Activated CD4-positive, alpha-beta T cell treated with anti-CD3 and anti-CD28 coated beads, Interleukin-2, amount 50 U/mL, for 1 hour (primary cell): ENCODE data around the gene SENP5.
"Not testable (repeated sequence)": the region's sequence is repeated elsewhere in the genome, so short reads cannot be mapped to it uniquely, and the experiment has no call there.

ENCODE experiments used
- DNase-seq: peaks from one replicate; pipeline ENCODE4 v3.0.0-alpha.2; 2020

SENP5 gene

DNA sequence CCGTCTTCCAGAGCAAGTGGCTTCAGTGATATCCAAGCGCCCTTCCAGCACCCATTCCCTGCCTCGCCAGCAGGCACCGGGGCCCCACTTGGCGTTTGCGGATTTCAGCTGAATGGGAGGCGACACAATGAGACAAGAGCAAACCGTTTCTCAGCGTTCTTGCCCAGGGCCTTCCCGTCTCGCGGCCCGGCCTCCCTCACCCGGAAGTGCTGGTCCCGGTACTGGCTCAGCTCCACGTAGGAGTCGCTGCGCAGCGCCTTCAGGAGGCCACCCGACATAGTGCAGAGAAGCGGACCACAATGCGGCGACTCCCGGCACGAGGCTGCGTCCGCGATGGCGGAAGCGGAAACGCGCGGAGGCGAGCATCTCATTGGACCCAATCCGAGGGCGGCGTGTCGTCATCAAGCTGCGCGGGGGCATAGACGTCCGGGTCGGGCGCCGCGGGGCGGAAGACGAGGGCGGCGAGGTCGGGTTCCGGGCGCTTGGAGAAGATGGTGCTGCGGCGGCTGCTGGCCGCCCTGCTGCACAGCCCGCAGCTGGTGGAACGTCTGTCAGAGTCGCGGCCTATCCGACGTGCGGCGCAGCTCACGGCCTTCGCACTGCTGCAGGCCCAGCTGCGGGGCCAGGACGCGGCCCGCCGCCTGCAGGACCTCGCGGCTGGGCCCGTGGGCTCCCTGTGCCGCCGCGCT lies 74.7 kb downstream of the SENP5 start, which contains the start of gene NCBP2:
Gene NCBP2 (minus strand): TSS at position 303 of the 689 bp plus-strand sequence. CDS start 25 bp downstream, at position 278.
- DNase-seq = peak; percentile 100

DNA sequence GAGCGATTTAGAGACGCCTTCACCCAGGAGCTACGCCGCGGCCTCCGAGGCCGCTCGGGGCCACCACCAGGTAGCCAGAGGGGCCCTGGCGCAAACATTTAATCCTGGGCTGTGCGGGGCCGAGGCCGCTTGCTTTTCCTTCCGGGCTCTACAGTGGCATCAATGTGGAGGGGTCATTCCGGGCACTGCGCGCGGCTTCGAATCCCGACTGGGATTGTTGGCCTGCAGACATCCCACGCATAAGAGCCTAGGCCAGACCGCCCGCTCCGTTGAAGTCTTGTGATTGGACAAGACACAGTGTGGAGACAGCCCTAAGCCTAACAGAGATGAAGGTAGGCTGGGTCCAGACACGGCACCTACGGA lies 75.2 kb downstream of the SENP5 start:
- DNase-seq = no peak

DNA sequence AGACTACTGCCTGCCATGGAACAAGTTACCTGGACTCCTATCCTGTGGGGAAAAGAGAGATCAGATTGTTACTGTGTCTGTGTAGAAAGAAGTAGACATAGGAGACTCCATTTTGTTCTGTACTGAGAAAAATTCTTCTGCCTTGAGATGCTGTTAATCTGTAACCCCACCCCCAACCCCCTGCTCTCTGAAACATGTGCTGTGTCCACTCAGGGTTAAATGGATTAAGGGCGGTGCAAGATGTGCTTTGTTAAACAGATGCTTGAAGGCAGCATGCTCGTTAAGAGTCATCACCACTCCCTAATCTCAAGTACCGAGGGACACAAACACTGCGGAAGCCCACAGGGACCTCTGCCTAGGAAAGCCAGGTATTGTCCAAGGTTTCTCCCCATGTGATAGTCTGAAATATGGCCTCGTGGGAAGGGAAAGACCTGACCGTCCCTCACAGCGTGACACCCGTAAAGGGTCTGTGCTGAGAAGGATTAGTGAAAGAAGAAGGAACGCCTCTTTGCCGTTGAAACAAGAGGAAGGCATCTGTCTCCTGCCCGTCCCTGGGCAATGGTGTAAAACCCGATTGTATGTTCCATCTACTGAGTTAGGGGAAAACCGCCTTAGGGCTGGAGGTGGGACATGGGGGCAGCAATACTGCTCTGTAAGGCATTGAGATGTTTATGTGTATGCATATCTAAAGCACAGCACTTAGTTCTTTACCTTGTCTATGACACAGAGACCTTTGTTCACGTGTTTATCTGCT lies 76.5 kb downstream of the SENP5 start:
- not testable (repeated sequence) for DNase-seq

DNA sequence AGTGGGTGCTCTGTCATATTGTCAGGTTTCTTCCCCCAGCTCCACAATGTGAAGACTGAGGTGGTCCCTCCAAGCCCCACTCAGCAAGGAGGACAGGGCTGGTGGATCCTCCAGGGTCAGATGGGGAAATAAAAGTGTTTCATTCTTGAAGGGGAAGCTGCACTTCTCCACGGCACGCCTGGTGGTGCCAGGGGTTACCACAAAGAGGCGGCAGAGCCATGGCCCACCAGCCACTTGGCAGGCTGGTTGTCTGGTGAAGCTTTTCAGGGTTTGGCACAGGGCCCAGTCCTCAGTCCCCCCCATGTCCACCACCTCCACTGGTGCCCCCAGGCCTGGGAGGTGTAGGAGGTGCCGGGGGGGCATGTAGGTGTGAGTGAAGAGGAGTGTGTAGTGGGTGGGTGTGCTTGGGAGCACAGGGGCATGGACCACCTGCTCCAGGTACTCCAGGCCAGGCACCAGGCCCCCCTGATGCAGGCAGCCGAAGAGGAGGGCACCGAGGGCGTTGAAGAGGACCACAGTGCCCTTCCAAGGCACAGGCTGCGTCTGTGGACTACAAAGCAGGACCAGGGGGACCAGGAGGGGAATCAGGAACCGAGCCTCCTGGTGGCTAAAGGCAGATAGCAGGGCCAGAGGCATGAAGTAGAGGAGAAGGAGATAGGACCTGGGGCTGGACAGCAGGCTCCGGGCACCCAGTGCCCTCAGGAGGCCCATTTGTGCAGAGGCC lies 79.6 kb downstream of the SENP5 start:
- DNase-seq = no peak

DNA sequence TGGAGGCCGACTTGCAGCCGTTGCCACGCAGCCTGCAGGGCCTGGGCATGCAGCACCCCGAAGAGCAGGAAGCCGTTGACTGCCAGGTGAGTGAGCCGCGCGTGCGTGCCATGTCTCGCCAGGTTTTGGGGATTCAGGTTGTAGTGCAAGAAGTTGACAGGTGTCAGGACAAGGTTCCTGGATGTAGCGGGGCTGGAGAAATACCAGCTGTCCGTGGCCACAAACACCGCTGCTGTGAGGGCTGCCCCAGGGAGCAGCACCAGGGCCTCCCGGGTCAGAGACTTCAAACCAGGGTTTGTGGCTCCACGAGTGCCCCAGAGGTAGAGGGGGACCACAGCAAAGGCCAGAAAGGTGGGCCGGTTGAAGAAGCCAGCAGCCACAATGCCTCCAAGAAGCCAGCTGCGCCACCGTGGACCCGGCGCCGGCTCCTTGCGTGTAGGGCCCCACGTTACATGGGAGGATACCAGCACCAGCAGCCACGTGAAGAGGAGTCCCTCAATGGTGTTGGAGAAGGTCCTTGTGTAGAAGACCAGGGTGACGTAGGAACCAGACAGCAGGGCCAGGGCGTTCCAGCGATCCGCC lies 80.2 kb downstream of the SENP5 start:
- no peak for DNase-seq

DNA sequence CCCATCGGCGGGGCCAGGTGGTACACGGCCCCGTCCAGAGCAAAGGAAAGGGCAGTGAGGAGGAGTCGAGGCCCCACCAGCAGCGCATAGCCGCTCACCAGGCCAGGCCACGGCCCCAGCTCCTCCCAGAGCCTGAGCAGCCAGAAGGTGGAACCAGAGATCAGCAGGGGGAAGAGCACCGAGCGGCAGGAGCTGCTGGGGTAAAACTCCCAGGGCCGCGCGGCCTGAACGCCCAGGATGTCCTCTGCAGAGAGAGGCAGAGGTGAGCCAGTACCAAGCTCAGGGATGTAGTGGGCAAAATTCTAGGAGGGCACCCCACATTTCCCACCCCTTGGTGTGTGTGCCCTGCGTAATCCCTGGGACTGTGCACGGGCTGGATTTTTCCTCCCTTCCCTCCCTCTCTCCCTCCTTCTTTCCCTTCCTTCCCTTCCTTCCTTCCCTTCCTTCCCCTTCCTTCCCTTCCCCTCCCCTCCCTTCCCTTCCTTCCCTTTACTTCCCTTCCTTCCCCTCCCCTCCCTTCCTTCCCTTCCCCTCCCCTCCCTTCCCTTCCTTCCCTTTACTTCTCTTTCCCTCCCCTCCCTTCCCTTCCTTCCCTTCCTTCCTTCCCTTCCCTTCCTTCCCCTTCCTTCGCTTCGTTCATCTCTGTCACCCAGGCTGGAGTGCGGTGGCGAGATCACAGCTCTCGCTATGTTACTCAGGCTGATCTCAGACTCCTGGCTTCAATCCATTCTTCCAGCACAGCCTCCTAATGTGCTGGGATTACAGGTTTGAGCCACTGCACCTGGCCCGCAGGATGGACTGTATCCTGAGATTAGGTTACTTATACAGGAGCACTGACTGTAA lies 80.9 kb downstream of the SENP5 start:
- no peak for DNase-seq

DNA sequence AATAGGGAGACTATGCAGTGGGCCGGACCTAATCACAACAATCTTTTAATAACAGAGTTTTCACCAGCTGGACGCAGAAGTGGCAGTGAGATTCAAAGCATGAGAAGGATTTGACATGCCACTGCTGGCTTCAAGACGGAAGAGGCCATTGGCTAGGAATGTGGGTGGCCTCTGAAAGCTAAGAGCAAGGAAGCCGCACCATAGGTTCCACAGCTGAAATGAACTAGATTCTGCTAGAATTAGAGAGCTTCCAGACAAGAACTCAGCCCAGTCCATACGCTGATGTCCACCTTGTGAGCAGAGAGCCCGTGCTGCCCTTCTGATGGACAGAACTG lies 81.5 kb downstream of the SENP5 start:
- no peak for DNase-seq

DNA sequence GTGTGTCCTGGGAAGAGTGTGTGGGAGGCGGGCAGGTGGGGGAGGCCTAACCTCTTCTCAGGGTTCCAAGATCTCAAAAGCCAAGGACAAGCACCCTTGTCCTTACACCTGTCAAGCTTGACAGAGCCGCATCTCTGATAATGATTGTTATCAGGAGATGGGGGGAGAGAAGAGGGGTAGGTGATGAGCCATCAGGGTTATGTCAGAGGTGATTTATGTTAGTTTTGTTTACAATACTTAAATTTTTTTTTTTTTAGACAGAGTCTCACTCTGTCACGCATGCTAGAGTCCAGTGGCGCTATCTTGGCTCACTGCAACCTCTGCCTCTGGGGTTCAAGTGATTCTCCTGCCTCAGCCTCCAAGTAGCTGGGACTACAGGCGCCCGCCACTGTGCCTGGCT lies 82.0 kb downstream of the SENP5 start:
- DNase-seq = no peak

DNA sequence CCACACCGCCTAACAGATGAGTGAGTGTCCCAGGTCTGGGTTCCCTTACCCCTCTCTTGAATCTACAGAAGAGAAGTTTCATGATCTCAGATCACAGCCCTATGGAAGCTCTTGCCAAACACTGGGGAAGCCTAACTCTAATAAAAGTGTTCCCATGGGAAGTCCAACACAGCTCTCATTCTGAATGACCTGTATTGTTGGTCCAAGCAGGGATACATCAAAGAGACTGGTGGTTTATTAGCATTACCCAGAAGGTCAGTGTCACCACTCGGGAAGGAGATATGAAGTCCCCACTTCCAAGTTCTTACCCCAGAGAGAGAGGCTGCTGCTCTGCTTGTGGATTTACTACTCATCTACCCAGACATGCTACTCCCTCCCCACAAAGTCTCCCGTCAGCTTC lies 83.7 kb downstream of the SENP5 start:
- no peak for DNase-seq

DNA sequence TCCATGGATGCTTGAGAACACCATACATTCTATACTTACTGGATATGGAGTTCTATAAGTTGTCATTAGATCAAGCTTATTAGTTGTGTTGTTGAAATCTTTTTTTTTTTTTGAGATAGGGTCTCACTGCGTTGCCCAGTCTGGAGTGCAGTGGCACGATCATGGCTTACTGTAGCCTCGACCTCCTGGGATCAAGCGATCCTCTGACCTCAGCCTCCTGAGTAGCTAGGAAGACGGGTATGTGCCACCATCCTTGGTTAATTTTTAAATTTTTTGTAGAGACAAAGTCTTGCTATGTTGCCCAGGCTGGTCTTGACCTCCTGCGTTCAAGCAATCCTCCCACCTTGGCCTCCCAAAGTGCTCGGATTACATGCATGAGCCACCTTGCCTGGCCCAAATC lies 87.1 kb downstream of the SENP5 start:
- DNase-seq = no peak

DNA sequence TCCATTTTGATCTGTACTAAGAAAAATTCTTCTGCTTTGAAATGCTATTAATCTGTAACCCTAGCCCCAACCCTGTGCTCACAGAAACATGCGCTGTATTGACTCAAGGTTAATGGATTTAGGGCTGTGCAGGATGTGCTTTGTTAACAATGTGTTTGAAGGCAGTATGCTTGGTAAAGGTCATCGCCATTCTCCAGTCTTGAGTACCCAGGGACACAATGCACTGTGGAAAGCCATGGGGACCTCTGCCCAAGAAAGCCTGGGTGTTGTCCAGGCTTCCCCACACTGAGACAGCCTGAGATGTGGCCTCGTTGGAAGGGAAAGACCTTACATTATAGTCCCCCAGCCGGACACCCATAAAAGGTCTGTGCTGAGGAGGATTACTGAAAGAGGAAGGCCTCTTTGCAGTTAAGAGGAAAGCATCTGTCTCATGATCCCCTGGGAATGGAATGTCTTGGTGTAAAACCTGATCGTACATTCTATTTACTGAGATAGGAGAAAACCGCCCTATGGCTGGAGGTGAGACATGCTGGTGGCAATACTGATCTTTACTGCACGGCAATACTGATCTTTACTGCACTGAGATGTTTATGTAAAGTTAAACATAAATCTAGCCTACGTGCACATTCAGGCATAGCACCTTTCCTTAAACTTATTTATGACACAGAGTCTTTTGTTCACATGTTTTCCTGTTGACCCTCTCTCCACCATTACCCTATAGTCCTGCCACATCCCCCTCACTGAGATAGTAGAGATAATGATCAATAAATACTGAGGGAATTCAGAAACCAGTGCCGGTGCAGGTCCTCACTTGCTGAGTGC lies 94.6 kb downstream of the SENP5 start:
- no peak for DNase-seq

DNA sequence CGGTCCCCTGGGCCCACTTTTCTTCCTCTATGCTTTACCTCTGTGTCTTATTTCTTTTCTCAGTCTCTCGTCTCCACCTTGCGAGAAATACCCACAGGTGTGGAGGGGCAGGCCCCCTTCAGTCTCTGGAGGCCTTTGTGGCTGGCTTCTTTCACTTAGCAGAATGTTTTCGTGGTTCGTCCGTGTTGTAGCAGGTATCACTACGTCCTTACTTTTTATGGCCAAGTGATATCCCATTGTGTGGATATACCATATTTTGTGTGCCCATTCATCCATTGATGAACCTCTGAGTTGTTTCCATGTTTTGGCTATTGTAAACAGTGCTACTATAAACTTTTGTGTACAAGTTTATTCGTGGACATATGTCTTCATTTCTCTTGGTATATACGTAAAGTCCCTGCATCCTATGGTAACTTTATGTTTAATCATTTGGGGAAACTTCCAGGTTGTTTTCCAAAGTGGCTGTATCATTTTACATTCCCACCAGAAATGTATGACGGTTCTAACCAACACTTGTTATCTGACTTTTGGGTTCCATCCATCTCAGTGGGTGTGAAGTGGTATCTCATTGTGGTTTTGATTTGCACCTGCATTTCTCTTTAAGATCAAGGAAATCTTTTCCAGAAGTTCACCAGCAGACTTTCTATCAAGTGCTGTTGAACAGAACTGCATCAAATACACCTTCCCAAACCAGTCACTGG lies 95.4 kb downstream of the SENP5 start:
- no peak for DNase-seq

DNA sequence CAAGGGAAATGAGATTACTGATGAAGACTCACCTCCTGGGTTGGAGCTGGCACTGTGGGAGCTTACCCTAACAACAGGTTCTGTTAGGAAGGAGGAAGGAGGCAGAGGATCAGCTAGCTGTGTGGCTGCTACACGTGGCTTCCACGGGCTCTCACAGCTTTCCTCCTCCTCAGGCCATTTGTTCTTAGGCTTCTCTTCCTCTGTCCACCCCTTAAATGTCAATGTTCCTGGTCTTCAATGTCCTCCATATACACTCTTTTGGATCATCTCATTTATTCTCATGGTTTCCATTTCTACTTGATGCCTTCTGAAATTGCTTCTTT lies 95.9 kb downstream of the SENP5 start:
- no peak for DNase-seq

DNA sequence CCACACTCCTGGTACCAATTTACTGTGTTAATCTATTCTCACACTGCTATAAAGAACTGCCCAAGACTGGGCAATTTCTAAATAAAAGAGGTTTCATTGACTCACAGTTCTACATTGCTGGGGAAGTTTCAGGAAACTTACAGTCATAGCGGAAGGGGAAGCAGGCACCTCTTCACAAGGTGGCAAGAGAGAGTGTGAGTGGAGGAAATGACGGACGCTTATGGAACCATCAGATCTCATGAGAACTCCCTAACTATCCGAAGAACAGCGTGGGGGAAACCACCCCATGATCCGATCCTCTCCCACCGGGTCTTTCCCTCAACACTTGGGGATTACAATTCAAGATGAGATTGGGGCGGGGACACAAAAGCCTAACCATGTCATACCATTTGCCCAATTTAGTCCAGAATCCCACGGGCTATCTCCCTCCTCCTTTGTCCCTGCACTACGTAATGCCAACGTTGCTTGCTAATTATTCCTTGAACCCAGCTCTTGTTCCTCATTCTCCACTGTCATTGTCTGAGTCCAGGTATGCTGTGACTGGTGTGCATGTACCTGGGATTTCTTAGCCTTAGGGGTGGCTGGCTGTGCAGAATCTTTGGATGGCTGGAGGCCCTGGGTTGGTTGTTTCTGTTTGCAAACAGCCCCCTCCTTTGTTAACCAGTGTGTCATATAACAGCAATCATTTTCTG lies 97.5 kb downstream of the SENP5 start:
- DNase-seq = no peak

DNA sequence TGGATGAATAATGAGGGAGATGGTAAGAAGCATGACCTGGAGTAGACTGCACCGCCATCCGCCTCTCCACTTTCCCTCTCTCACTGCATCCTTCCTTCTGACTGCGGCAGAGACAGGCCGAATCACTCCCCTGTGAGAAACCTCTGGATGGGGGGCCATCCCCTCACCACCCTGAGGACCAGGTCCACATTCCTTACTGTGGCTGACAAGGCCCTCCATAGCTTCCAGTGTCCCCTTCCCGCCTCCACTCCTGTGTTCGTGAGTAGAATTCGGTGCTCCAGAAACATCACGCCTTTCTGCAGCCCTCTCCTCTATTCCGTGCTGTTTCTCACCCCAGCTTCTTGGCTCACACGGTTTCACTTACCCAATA lies 98.1 kb downstream of the SENP5 start:
- DNase-seq = no peak

DNA sequence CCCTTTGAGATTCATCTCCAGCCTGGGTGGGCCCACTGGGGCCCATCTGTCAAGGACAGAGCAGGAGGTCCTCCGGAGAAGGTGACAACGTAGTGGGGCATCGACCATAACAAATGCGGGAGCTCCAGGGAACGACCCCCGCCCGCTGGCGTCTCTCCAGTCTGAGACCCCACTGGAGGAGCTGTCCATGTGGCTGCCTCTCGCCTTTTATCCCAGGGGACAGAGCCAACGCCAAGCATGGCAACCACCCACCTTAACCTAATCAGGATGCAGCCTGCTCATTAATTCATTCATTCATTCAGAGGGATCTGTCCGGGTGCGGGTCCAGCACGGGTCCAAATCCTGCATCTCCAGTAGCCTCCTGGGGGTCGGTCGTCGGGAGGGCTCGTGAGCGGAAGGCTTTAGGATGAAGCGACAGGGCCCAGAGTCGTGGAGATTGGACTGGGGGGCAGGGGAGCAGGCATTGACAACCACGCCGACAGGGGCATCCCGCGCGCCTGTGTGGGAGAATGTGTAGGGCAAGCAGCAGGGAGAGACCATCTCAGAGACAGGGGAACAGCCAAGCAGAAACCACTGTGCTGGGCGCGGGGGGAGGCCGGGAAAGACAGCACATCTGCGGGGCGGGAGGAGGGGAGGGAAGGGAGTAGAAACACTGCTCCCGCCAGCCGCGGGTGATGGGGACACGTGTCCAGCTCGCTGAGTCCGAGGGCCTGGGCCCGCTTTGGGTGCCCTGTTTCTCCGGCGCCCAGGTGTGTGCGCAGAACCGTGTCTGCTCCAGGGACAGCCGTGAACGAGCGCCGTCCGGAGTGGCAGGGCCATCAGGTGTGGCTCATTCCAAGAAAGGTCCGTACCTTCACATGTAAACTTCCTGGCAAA lies 99.0 kb downstream of the SENP5 start:
- DNase-seq = no peak

DNA sequence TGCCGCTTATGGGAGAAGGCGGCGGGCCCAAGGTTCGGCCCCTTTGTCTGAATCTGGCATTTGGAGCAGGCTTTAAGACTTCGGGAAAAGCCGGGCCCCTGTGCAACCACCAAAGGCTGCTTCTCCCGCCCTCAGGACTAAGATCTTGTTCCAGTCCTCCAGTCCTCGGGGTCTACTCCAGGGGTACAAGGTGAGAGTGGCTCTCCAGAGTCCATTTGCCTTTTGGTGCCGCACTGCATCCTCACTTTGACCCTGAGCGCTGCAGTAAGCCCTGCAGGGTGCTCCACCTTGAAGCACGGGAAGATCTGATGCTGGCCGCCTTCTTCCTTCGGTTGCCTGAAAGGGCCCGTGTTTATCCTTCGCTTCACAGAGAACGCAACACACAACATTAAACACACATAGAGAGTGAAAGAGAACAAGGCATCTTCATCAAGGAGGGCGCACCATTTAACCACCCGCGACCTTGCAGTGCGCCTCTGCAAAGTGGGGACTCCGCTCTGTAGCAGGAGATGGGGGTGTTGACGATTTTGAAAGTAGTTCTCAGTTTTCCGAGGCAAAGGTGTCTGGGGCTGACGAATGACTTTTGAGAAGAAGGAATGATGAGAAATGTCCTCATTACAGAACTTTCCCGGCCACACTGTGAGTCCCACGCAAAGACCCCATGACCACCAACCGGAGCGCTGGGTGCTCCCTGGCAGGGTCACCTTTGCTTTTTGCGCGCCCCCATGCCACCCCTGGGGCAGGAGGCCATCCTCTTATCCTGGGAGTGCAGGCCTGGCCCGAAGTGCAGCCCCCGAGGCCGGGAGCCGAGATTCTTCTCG lies 99.9 kb downstream of the SENP5 start:
- DNase-seq = no peak

DNA sequence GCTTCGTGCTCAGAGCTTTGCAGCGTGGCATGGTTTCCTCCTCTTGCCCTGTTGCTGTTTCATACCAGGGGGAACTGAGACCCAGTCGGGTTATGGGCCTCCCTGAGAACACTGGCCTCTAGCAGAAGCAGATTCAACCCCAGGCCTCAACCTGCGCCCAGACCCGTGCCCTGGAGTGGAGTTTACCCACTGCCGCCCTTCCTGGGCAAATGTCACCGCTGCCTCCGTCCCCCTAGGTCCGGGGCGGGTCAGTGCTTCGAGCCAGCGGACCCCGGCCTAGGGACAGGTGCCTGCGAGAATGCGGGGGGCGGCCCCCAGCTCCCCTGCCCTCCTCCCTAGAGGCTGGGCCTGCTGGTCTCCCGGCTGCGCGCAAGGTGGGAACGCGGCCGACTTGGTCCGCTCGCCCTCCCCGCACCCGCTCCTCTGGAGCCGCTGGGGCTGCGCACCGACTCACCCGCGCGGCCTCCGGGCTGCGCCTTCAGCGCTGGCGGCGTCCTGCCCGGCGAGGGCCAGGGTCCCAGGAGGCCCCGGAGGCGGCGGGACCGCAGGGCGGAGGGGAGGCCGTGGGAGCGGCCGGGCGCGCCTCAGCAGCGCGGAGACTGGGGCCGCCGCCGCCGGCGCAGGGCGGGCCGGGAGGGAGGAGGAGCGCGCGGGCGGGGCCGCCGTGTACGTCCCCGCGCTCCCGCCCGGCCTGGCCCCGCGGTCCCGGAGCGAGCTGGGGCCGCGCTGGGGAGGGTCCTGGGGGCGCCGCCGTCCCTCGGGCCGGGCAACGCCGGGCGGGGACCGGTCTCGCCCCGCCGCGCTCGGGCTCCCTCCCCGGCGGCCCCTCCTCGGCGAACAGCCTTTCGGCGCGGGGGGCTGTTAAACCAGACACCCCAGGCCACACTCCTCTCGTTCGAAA lies 100.8 kb downstream of the SENP5 start, which contains the start of gene PIGZ:
Gene PIGZ (minus strand): TSS at position 601 of the 901 bp plus-strand sequence. CDS start 16,802 bp downstream, outside the sequence.
- DNase-seq = peak; percentile 22
